SU-DHL-6 (cell line): ENCODE measurements around the gene TSGA10.
A peak's percentile ranks its signal among the peaks of the same experiment; 100 is the strongest.
"Not testable (repeated sequence)": the region's sequence is repeated elsewhere in the genome, so short reads cannot be mapped to it uniquely, and the experiment has no call there.

Experiments used
- H2AFZ ChIP-seq: fragments of 200-600 bp; sonication (generic); 2 replicates; pipeline ENCODE4 v1.6.1; 2014; ENCODE audit warnings: low read depth, mild to moderate bottlenecking, moderate library complexity, mixed read lengths, antibody characterized with exemption, low read length; ENCODE audit not compliant: severe bottlenecking
- H3F3A ChIP-seq: fragments of 200-600 bp; shearing (Covaris generic); 2 replicates; pipeline ENCODE4 v1.6.0; 2016; ENCODE audit warnings: antibody characterized with exemption, mild to moderate bottlenecking; ENCODE audit not compliant: insufficient read depth
- H3K27ac ChIP-seq: fragments of 200-600 bp; sonication (generic); 2 replicates; pipeline ENCODE4 v1.5.1; 2016; ENCODE audit warnings: low read depth, mild to moderate bottlenecking, low read length, moderate library complexity, mixed read lengths
- H3K27me3 ChIP-seq: fragments of 200-600 bp; sonication (generic), shearing (Covaris generic); 2 replicates; pipeline ENCODE4 v1.6.0; 2014; ENCODE audit warnings: mild to moderate bottlenecking, low read length
- H3K36me3 ChIP-seq: fragments of 200-600 bp; sonication (generic); 2 replicates; pipeline ENCODE4 v1.6.1; 2014; ENCODE audit warnings: mild to moderate bottlenecking, low read length, mixed read lengths
- H3K4me2 ChIP-seq: fragments of 300-600, 200-600 bp; shearing (Covaris generic), sonication (generic); 2 replicates; pipeline ENCODE4 v1.6.0; 2014; ENCODE audit warnings: low read length, low read depth, mild to moderate bottlenecking; ENCODE audit not compliant: poor library complexity, severe bottlenecking
- H3K4me3 ChIP-seq: fragments of 200-600 bp; sonication (generic); 2 replicates; pipeline ENCODE4 v1.5.1; 2014; ENCODE audit warnings: antibody characterized with exemption, low read length, mild to moderate bottlenecking, mixed read lengths; ENCODE audit not compliant: insufficient read depth, poor library complexity, severe bottlenecking
- H3K79me2 ChIP-seq: fragments of 200-600 bp; sonication (generic); 2 replicates; pipeline ENCODE4 v1.6.1; 2014; ENCODE audit warnings: mild to moderate bottlenecking, low read length, moderate library complexity; ENCODE audit not compliant: insufficient read depth
- H3K9ac ChIP-seq: fragments of 200-600 bp; sonication (generic); 2 replicates; pipeline ENCODE4 v1.7.0; 2014; ENCODE audit warnings: mild to moderate bottlenecking, low read length
- H3K9me2 ChIP-seq: fragments of 200-600 bp; sonication (generic); replicated peaks from 2 replicates; pipeline ENCODE4 v1.6.1; 2014; ENCODE audit warnings: low read length; ENCODE audit not compliant: insufficient read depth
- H3K9me3 ChIP-seq: fragments of 200-600 bp; sonication (generic); 2 replicates; pipeline ENCODE4 v1.6.1; 2014; ENCODE audit warnings: low read length, mixed read lengths; ENCODE audit not compliant: insufficient read depth
- H4K20me1 ChIP-seq: fragments of 200-600 bp; sonication (generic); 2 replicates; pipeline ENCODE4 v1.6.1; 2014; ENCODE audit warnings: low read depth, mild to moderate bottlenecking, antibody characterized with exemption, low read length, moderate library complexity, mixed read lengths
- EZH2phosphoT487 ChIP-seq: fragments of 200-600 bp; sonication (generic), shearing (Covaris generic); conservative IDR thresholded peaks from 2 replicates; pipeline ENCODE4 v1.6.1; 2018; ENCODE audit warnings: mild to moderate bottlenecking, antibody characterized with exemption, low read length, moderate library complexity, mixed read lengths
- TF ChIP-seq, protein P1 (sequence below): fragments of 200-600 bp; sonication (generic); IDR thresholded peaks from one replicate; pipeline ENCODE4 v1.5.1; 2017; ENCODE audit warnings: antibody characterized with exemption, mild to moderate bottlenecking, low read length, moderate library complexity; ENCODE audit not compliant: insufficient read depth, poor library complexity, severe bottlenecking

TSGA10 gene

DNA sequence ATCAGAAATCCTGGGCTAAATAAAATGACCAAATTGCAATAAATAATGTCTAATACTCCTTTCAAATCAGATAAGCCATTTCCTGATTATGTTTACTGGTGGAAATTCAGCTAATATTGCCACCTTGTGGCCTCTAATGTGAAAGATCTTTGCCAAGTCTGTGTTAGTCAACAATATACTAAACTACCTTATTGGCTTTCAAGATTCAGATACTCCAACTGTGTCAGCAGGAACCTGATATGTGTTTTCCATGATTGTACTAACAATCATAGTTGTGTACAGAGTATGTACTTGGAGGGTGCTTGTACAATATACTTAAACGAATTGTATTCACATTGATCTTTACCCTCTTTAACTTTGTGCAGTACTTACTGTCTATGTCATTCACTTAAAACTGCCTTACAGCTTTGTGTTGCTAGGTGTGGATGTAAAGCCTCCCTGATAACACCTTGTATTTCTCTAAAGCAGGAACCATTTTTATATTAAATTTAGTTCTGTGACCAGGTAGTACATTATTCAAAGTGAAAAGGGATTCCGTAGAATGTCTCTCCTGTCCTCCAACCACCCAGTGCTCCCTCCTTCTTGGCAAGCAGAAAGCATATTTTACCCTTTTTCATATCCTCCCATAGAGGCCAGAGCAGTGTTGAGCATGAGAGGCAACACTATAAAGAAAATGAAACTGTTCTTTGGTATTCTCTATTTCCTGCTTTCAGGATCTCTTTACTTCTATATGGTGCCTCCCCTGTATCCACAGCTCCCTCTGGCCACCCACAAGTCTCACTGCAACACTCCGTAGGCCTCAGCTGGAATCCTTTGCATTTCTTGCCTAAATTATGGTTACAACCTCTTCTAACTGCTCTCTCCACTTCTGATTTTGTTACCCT lies 88.4 kb downstream of the TSGA10 start:
- no peaks in the 10 kb centered on the region for H3F3A ChIP-seq
- H3K27ac ChIP-seq, result no peak overlapping the region
- no peak overlapping the region for H3K9ac ChIP-seq
- H2AFZ ChIP-seq, result no peak overlapping the region
- H3K79me2 ChIP-seq, result no peaks in the 10 kb centered on the region
- no peaks in the 10 kb centered on the region for H3K36me3 ChIP-seq
- H3K9me2 ChIP-seq, result no peaks in the 10 kb centered on the region
- TF ChIP-seq EZH2phosphoT487, result no peak
- TF ChIP-seq, protein P1, sequence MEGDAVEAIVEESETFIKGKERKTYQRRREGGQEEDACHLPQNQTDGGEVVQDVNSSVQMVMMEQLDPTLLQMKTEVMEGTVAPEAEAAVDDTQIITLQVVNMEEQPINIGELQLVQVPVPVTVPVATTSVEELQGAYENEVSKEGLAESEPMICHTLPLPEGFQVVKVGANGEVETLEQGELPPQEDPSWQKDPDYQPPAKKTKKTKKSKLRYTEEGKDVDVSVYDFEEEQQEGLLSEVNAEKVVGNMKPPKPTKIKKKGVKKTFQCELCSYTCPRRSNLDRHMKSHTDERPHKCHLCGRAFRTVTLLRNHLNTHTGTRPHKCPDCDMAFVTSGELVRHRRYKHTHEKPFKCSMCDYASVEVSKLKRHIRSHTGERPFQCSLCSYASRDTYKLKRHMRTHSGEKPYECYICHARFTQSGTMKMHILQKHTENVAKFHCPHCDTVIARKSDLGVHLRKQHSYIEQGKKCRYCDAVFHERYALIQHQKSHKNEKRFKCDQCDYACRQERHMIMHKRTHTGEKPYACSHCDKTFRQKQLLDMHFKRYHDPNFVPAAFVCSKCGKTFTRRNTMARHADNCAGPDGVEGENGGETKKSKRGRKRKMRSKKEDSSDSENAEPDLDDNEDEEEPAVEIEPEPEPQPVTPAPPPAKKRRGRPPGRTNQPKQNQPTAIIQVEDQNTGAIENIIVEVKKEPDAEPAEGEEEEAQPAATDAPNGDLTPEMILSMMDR, result peak; percentile 51
- H3K4me2 ChIP-seq, result no peak overlapping the region
- H3K9me3 ChIP-seq, result no peaks in the 10 kb centered on the region
- no peaks in the 10 kb centered on the region for H3K27me3 ChIP-seq
- H3K4me3 ChIP-seq, result no peak overlapping the region
- H4K20me1 ChIP-seq, result no peaks in the 10 kb centered on the region

DNA sequence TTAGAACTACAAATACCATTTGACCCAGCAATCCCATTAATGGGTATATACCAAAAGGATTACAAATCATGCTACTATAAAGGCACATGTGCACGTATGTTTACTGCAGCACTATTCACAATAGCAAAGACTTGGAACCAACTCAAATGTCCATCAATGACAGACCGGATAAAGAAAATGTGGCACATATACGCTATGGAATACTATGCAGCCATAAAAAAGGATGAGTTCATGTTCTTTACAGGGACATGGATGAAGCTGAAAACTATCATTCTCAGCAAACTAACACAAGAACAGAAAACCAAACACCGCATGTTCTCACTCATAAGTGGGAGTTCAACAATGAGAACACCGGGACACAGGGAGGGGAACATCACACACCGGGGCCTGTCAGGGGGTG lies 105.6 kb downstream of the TSGA10 start:
- H3K79me2 ChIP-seq, H3K9me3 ChIP-seq, H3K4me3 ChIP-seq, H3K9ac ChIP-seq, H2AFZ ChIP-seq, H3K9me2 ChIP-seq, H3K27ac ChIP-seq, H3K4me2 ChIP-seq, H4K20me1 ChIP-seq, H3F3A ChIP-seq, H3K36me3 ChIP-seq, H3K27me3 ChIP-seq: not testable (repeated sequence)

GRCh38 chr2:99040736-99041300 lies 113.9 kb downstream of the TSGA10 start:
- H3K4me3 ChIP-seq, H3K9me3 ChIP-seq, H3K9ac ChIP-seq, H2AFZ ChIP-seq, H3F3A ChIP-seq, H3K27me3 ChIP-seq, H4K20me1 ChIP-seq, H3K9me2 ChIP-seq, H3K36me3 ChIP-seq, H3K79me2 ChIP-seq, H3K4me2 ChIP-seq: not testable (repeated sequence)
- H3K27ac ChIP-seq, result peak overlapping the region; percentile 16; the same call in 1 of the 2 replicates

GRCh38 chr2:99035920-99036319 lies 118.8 kb downstream of the TSGA10 start:
- Histone ChIP-seq H3F3A (no peaks in the 10 kb centered on the region), H3K4me3 (no peak overlapping the region), H3K4me2 (no peak overlapping the region), H4K20me1 (no peaks in the 10 kb centered on the region), H3K9me3 (no peaks in the 10 kb centered on the region), H3K27ac (no peak overlapping the region), H3K79me2 (no peaks in the 10 kb centered on the region), H3K36me3 (no peaks in the 10 kb centered on the region), H3K9me2 (no peaks in the 10 kb centered on the region), H3K27me3 (no peaks in the 10 kb centered on the region), H3K9ac (no peak overlapping the region), H2AFZ (no peak overlapping the region)
- TF ChIP-seq, protein P1, result no peak
- TF ChIP-seq EZH2phosphoT487, result no peak
